GM21447 (cell line): ENCODE results near the gene GLB1L.
"Not testable (repeated sequence)": the region's sequence is repeated elsewhere in the genome, so short reads cannot be mapped to it uniquely, and the experiment has no call there.

Experiments used
- ATAC-seq: cut with Tn5 transposase; IDR thresholded peaks from one replicate; pipeline ENCODE4 v1.9.1; 2021; ENCODE audit not compliant: unreplicated experiment

GLB1L gene

DNA sequence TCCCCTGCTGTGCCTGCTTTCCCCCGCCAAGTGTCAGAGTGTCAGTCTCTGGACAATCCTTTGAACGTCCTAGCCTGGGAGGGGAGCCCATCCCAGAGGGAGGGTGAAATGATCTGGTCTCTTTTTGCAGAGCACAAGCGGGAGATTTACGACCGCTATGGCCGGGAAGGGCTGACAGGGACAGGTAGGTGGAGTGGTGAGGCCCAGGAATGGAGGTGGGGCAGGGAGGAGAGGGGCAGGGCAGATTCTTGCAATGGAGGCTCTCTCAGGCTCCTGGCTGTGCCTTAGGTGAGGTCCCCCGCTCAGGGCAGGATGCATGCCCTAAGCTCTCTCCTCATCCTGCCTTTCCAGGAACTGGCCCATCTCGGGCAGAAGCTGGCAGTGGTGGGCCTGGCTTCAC is 36.3 kb upstream of the GLB1L start:
- ATAC-seq, result no peak

GRCh38 chr2:219280651-219281050 is 35.4 kb upstream of the GLB1L start:
- ATAC-seq, result no peak

- no peak for ATAC-seq
Measured at GRCh38 chr2:219279916-219280516, 34.8 kb upstream of the GLB1L start.

GRCh38 chr2:219279151-219279915 is 34.1 kb upstream of the GLB1L start, which contains the start of gene DNAJB2:
DNAJB2 (plus strand) TSS chr2:219279366; CDS start chr2:219279834, 468 bp downstream.
- ATAC-seq, result peak; percentile 79

DNA sequence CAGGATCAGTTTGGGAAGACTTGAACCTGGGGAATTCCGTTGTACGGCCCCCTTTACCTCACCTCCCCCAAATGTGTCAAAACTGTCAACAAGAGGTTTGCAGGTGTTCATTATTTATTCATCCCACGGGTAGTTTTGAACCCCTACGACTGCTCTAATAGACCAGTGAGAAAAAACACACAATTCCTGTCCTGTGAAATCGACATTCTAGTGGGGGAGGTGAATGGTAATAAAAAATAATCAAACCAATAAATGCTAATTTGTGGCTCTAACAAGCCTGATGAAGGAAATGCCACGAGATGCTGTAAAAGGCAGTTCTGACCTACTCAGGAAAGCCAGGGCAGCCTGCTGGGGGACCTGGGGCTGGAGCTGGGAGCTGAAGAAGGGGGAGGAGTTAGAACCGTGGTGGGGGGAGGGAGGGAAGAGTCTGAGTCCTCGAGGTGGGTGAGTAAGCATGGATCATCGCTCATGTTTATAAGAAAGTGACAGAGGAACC is 33.5 kb upstream of the GLB1L start:
- ATAC-seq, result peak; percentile 6

- ATAC-seq, result no peak
Measured at GRCh38 chr2:219277703-219278654, 32.7 kb upstream of the GLB1L start.

DNA sequence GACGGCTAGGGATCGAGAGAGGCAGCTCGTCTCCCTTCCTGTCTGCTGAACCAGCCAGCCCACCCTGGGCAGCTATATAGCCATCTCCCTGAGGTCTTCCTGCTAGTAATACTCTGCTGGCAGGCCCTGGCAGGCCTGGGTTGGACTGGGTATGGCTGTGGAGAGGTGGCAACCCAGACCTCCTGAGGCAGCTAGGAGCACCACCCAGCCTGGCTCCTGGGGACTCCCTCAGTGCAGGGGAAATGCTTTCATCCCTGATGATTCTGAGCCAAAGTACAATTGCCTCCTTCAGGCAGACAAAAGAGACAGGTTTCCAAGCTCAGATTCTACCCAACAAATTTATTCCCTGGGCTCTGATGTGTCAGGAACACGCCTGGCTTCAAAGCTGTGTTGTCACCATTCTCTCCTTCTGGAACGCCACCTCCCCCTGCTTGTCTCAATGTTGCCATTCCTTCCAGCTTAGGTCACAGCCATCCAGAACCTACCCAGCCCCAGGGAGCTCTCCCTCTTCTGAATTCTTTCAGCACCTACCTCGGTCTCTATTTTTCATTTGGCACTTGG is 29.2 kb upstream of the GLB1L start:
- no peak for ATAC-seq

DNA sequence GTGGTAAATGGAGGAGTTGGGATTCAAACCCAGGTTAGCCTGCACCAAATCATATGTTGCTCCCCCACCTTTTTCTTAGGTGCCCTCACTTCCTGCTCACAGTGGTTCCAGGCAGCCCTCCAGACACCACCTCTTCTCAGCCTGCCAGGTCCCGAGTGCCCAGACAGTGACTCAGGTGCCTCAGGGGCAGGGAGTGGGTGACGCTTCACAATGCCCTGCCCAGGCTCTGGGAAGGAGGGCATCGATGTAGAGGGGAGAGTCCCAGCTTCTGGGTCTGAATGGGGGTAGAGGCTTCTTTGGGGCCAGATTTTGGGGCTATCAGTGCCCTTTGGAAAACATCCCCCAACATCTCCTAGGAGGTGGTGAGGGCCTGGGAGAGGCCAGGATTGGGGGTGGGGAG is 28.7 kb upstream of the GLB1L start:
- ATAC-seq, result no peak

DNA sequence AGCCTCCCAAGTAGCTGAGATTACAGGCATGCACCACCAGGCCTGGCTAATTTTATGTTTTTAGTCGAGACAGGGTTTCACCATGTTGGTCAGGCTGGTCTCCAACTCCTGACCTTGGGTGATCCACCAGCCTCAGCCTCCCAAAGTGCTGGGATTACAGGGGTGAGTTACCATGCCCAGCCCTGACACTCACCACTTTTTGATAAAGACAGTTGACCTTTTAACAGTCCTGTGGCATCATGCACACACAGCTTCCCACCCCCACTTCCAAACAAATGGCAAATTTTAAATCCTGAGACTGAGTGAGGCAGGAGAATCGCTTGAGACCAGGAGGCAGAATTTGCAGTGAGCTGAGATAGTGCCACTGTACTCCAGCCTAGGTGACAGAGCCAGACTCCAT is 27.8 kb upstream of the GLB1L start:
- no peak for ATAC-seq

DNA sequence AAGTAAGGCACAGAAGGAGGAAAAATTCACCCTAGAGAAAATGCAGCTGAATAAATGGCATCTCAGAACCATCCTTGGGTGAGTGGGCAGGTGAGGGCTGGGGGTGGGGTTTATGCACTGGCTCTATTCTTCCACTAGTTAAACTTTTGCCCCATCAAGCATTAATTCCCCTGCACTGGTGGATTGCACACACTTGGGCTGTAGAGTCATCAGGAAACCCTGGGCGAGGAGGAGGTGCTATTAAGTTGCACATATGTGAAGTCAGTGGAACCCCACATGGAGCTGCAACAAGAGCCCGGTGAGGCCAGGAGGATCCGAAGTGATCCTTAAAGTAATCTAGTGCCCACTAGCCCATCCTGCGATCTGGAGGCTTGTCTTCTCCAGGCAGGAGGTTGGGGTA is 27.1 kb upstream of the GLB1L start:
- ATAC-seq, result no peak

DNA sequence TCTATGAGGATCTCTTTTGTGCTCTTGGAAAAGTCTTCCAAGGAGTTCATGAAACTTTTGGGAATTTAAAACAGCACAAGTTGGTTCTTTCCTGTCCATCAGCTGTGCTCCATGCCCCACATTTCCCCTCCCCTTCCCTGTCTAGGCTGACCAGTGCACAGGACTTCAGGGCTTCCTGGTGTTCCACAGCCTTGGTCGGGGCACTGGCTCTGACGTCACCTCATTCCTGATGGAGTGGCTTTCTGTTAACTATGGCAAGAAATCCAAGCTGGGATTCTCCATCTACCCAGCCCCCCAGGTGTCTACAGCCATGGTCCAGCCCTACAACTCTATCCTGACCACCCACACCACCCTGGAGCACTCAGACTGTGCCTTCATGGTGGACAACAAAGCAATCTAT is 25.8 kb upstream of the GLB1L start:
- no peak for ATAC-seq

DNA sequence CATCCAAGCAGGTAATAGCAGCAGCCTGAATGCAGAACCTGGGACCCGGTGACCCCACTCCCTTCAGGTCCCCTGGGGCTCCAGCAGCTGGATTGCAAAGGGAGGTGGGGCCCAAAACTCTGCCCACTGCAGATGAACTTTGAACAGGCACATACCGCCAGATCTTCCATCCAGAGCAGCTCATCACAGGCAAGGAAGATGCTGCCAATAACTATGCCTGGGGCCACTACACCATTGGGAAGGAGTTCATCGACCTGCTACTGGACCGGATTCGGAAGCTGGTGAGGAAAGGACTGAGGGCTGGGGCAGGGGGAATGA is 24.8 kb upstream of the GLB1L start:
- no peak for ATAC-seq

- ATAC-seq, result no peak
Measured at GRCh38 chr2:219269362-219270054, 24.3 kb upstream of the GLB1L start.

DNA sequence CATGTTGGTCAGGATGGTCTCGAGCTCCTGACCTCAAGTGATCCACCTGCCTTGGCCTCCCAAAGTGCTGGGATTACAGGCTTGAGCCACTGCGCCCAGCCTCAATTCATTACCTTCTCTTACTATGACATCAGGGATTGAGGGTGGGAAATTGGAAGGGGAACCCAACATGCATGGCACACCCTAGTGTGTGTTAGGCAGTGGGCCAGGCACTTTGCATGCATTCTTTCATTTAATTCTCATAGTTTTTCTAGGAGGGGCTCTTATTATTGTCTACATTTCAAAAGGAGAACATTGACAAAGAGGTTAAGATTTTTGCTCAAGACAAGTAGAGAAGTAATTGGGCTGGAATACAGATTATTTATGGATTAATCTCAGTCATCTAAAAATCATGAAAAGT is 23.1 kb upstream of the GLB1L start:
- ATAC-seq, result no peak

GRCh38 chr2:219266886-219267285 is 21.6 kb upstream of the GLB1L start:
- ATAC-seq, result no peak

DNA sequence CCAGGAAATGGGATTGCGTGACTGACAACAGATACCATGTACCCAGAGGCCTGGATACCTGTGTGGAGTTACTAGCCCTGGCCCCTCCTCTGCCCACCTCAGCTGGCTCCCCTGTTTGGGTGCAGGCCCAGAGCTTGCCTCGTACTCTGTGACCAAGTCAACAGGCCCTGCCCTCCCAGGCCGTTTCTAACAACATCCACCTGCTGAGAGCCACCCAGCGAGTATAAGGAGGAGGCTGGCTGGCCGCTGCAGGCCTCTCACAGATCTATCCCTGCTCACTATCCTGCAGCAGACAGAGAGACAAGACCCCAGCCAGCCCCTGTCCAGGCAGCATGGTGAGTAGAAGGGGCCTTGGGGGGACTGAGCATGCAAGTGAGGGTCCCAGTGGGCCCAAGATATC is 21.0 kb upstream of the GLB1L start:
- no peak for ATAC-seq

- no peak for ATAC-seq
Measured at GRCh38 chr2:219261024-219261855, 16.0 kb upstream of the GLB1L start.

- not testable (repeated sequence) for ATAC-seq
Measured at GRCh38 chr2:219258942-219259341, 13.7 kb upstream of the GLB1L start.

DNA sequence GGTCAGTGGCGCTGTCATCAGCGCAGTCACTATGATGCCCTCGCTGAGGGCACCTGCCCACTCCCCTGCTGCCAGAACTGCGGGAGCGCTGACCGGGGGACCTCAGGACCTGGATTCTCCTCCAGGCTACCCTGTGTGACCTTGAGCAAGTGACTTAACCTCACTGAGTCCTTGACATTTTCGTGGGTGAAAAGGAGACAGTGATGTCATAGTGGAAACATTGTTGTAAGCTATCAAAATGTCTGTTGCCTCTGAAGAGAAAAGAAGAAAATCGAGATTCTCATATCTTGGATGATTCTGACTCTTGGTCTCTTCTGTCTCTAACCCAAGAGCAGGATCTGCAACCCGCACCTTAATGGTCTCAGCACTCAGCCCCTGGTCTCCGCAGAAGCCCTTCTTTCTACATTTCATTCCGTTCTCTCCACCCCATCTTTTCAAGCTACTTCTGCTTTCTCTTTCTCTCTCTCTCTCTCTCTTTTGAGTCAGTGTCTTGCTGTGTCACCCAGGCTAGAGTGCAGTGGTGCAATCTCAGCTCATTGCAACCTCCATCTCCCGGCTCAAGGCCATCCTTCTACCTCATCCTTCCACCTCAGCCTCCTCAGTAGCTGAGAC is 9.5 kb upstream of the GLB1L start:
- peak; percentile 25 for ATAC-seq
